GM23338 (cell line): ENCODE results near the gene PLSCR4. TPM values are rescaled to one million over a fixed set of nuclear protein-coding genes. Genes with fewer than 3 reads are reported as not detected.

Source experiments
- ATAC-seq: fragments of 200-7000 bp; cut with Tn5 transposase; 3 replicates; pipeline ENCODE4 v1.9.1; 2020
- DNase-seq: peaks from one replicate; pipeline ENCODE4 v3.0.0-alpha.2; 2015; ENCODE audit warnings: low spot score
- H2AFZ ChIP-seq: fragments of 200-600 bp; sonication (generic); 2 replicates; pipeline ENCODE4 v1.8.0; 2016; ENCODE audit warnings: antibody characterized with exemption, mild to moderate bottlenecking, moderate library complexity
- H3F3A ChIP-seq: fragments of 200-600 bp; sonication (generic); replicated peaks from 2 replicates; pipeline ENCODE4 v1.8.0; 2017; ENCODE audit warnings: antibody characterized with exemption, mixed run types, low read depth
- H3K27ac ChIP-seq: fragments of 200-600 bp; sonication (generic); 2 replicates; pipeline ENCODE4 v1.6.1; 2016; ENCODE audit warnings: low read depth
- H3K27me3 ChIP-seq: fragments of 200-600 bp; sonication (generic); 2 replicates; pipeline ENCODE4 v1.8.0; 2016; ENCODE audit warnings: mild to moderate bottlenecking, mixed run types, moderate library complexity; ENCODE audit not compliant: insufficient read depth
- H3K36me3 ChIP-seq: fragments of 200-600 bp; sonication (generic); 2 replicates; pipeline ENCODE4 v1.8.0; 2016; ENCODE audit warnings: mild to moderate bottlenecking; ENCODE audit not compliant: insufficient read depth
- H3K4me1 ChIP-seq: fragments of 200-600 bp; sonication (generic); 2 replicates; pipeline ENCODE4 v1.8.0; 2016; ENCODE audit warnings: mild to moderate bottlenecking, moderate library complexity; ENCODE audit not compliant: insufficient read depth
- H3K4me2 ChIP-seq: fragments of 200-600 bp; sonication (generic); 2 replicates; pipeline ENCODE4 v1.7.1; 2017; ENCODE audit warnings: mixed run types
- H3K4me3 ChIP-seq: fragments of 200-600 bp; sonication (generic); 2 replicates; pipeline ENCODE4 v1.6.1; 2016; ENCODE audit warnings: mixed run types
- H3K79me2 ChIP-seq: fragments of 200-600 bp; sonication (generic); replicated peaks from 2 replicates; pipeline ENCODE4 v1.8.0; 2017; ENCODE audit warnings: mild to moderate bottlenecking; ENCODE audit not compliant: insufficient read depth
- H3K9me2 ChIP-seq: fragments of 200-600 bp; sonication (generic); 2 replicates; pipeline ENCODE4 v1.8.0; 2017; ENCODE audit not compliant: insufficient read depth
- H4K20me1 ChIP-seq: fragments of 200-600 bp; sonication (generic); replicated peaks from 2 replicates; pipeline ENCODE4 v1.8.0; 2017; ENCODE audit warnings: mild to moderate bottlenecking; ENCODE audit not compliant: insufficient read depth
- H3K27ac Mint-ChIP-seq: 2 replicates; pipeline ENCODE4 v1.8.0; 2020; ENCODE audit warnings: inconsistent platforms, mild to moderate bottlenecking, moderate library complexity, mixed read lengths
- H3K27me3 Mint-ChIP-seq: 3 replicates; pipeline ENCODE4 v1.8.0; 2022; ENCODE audit warnings: low read depth, mild to moderate bottlenecking, moderate library complexity, mixed read lengths, inconsistent platforms; ENCODE audit not compliant: insufficient read depth, poor library complexity
- H3K36me3 Mint-ChIP-seq: 3 replicates; pipeline ENCODE4 v1.8.0; 2021; ENCODE audit warnings: low read depth, mild to moderate bottlenecking, inconsistent platforms, moderate library complexity, mixed read lengths
- H3K4me1 Mint-ChIP-seq: 3 replicates; pipeline ENCODE4 v1.8.0; 2020; ENCODE audit warnings: mild to moderate bottlenecking, inconsistent platforms, mixed read lengths
- H3K4me3 Mint-ChIP-seq: 3 replicates; pipeline ENCODE4 v1.8.0; 2021; ENCODE audit warnings: moderate library complexity, mild to moderate bottlenecking, inconsistent platforms, mixed read lengths
- H3K9me3 Mint-ChIP-seq: 3 replicates; pipeline ENCODE4 v1.8.0; 2020; ENCODE audit warnings: moderate library complexity, mild to moderate bottlenecking, inconsistent platforms, mixed read lengths
- CREB1 ChIP-seq: fragments of 250-450 bp; sonication (Bioruptor Pico); IDR thresholded peaks from 2 replicates; pipeline ENCODE4 v1.5.0; 2020; ENCODE audit warnings: low read depth, mild to moderate bottlenecking, moderate library complexity
- CTCF ChIP-seq, 2 experiments: fragments of 200-600 bp in 1 of 2; sonication (generic) in 1 of 2; conservative IDR thresholded peaks; 2 replicates each; pipeline versions ENCODE4 v1.5.1 to v1.6.1; 2016 to 2017; ENCODE audit warnings: antibody characterized with exemption in 2 of 2, low read depth in 2 of 2, mild to moderate bottlenecking in 2 of 2, moderate library complexity in 1 of 2
- EZH2 ChIP-seq: fragments of 200-600 bp; sonication (generic); IDR thresholded peaks from one replicate; pipeline ENCODE4 v1.8.0; 2017; ENCODE audit warnings: antibody characterized with exemption, mild to moderate bottlenecking, low read depth; ENCODE audit not compliant: unreplicated experiment
- EZH2phosphoT487 ChIP-seq: fragments of 200-600 bp; sonication (generic); IDR thresholded peaks from one replicate; pipeline ENCODE4 v1.8.1; 2018; ENCODE audit warnings: antibody characterized with exemption; ENCODE audit not compliant: unreplicated experiment
- JUNB ChIP-seq: IDR thresholded peaks from one replicate; pipeline ENCODE4 v1.6.1; 2016; ENCODE audit warnings: antibody characterized with exemption; ENCODE audit not compliant: unreplicated experiment
- NANOG ChIP-seq: IDR thresholded peaks from 2 replicates; pipeline ENCODE4 v1.6.1; 2016; ENCODE audit warnings: antibody characterized with exemption, borderline replicate concordance
- POLR2AphosphoS5 ChIP-seq: IDR thresholded peaks from 2 replicates; pipeline ENCODE4 v1.6.1; 2016; ENCODE audit warnings: antibody characterized with exemption, low read depth
- REST ChIP-seq: IDR thresholded peaks from one replicate; pipeline ENCODE4 v1.6.1; 2018; ENCODE audit warnings: antibody characterized with exemption; ENCODE audit not compliant: unreplicated experiment
- STAT1 ChIP-seq: IDR thresholded peaks from one replicate; pipeline ENCODE4 v1.6.1; 2016; ENCODE audit warnings: antibody characterized with exemption; ENCODE audit not compliant: unreplicated experiment
- ZNF114 ChIP-seq: fragments of 250-450 bp; sonication (Bioruptor Pico); IDR thresholded peaks from 2 replicates; pipeline ENCODE4 v1.5.0; 2020; ENCODE audit warnings: mild to moderate bottlenecking, moderate library complexity
- ZNF331 ChIP-seq: fragments of 250-450 bp; sonication (Bioruptor Pico); IDR thresholded peaks from 2 replicates; pipeline ENCODE4 v1.5.0; 2020; ENCODE audit warnings: low read depth, mild to moderate bottlenecking, moderate library complexity
- ZNF462 ChIP-seq: fragments of 250-450 bp; sonication (Bioruptor Pico); IDR thresholded peaks from 2 replicates; pipeline ENCODE4 v1.5.0; 2020; ENCODE audit warnings: mild to moderate bottlenecking, moderate library complexity
- polyA plus RNA-seq: library from polyadenylated mRNA; unstranded; fragments of >200 nt; fragmentation: Nextera tagmentation; extraction: Ambion mirVana; gene quantifications from 2 replicates; pipeline ENCODE4 v1.2.1, GENCODE V29; 2016
- total RNA-seq: library from RNA; depleted of rRNA; stranded (reverse); fragments of >200 nt; shearing (Covaris generic); gene quantifications from 2 replicates; pipeline ENCODE4 v1.2.3, GENCODE V29; 2014
- TF ChIP-seq, protein P1 (sequence below): IDR thresholded peaks from 2 replicates; pipeline ENCODE4 v1.6.1; 2016; ENCODE audit warnings: antibody characterized with exemption

The PLSCR4 gene
- total and polyA plus RNA-seq, 2 experiments from 2014 or later, result 1.4 to 5.2 TPM

GRCh38 chr3:146180376-146180775, 70.5 kb downstream of the PLSCR4 start:
- no peak overlapping the region for H3K4me3 Mint-ChIP-seq

More at GRCh38 chr3:146180376-146180775, 70.5 kb downstream of the PLSCR4 start:
- Mint-ChIP-seq H3K9me3 (no peaks in the 10 kb centered on the region), H3K27ac (no peak overlapping the region), H3K36me3 (no peaks in the 10 kb centered on the region; the same call in 2 of the 3 replicates), H3K4me1 (peaks cover 4% of the 10 kb centered on the region; the same call in 1 of the 3 replicates), H3K27me3 (peaks cover 2% of the 10 kb centered on the region)
- Histone ChIP-seq H3K36me3 (no peaks in the 10 kb centered on the region), H3K4me1 (no peaks in the 10 kb centered on the region), H3F3A (no peaks in the 10 kb centered on the region), H3K9me2 (no peaks in the 10 kb centered on the region), H3K4me3 (no peak overlapping the region), H2AFZ (0 out of 2 replicates have a peak overlapping the region, but pooled peaks have one; percentile 12), H4K20me1 (no peaks in the 10 kb centered on the region), H3K27me3 (no peaks in the 10 kb centered on the region), H3K79me2 (no peaks in the 10 kb centered on the region), H3K4me2 (no peak overlapping the region), H3K27ac (no peak overlapping the region)
- DNase-seq, result no peak
- ATAC-seq, result no peak
- TF ChIP-seq, protein P1, sequence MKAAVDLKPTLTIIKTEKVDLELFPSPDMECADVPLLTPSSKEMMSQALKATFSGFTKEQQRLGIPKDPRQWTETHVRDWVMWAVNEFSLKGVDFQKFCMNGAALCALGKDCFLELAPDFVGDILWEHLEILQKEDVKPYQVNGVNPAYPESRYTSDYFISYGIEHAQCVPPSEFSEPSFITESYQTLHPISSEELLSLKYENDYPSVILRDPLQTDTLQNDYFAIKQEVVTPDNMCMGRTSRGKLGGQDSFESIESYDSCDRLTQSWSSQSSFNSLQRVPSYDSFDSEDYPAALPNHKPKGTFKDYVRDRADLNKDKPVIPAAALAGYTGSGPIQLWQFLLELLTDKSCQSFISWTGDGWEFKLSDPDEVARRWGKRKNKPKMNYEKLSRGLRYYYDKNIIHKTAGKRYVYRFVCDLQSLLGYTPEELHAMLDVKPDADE, result no peak
- TF ChIP-seq ZNF462 (no peak), NANOG (no peak), CREB1 (no peak), ZNF331 (no peak), EZH2phosphoT487 (no peak), REST (no peak), EZH2 (no peak), CTCF (conservative IDR thresholded peaks at IDR 0.05; ENCODE audit: low read depth in 2 of 2) (no peak), STAT1 (no peak), JUNB (no peak), ZNF114 (CRISPR knock-in tag) (no peak), POLR2AphosphoS5 (no peak)
